Loucy (cell line): ENCODE results near the gene COG3.

Experiments used
- CTCF ChIP-seq: fragments of 200-600 bp; sonication (generic); conservative IDR thresholded peaks from 2 replicates; pipeline ENCODE4 v1.5.1; 2014; ENCODE audit warnings: mild to moderate bottlenecking, antibody characterized with exemption, low read length
- EZH2phosphoT487 ChIP-seq: fragments of 200-600 bp; IDR thresholded peaks from 2 replicates; pipeline ENCODE4 v1.6.1; 2018; ENCODE audit warnings: antibody characterized with exemption, mild to moderate bottlenecking, moderate library complexity, borderline replicate concordance

GRCh38 chr13:45503658-45504057 lies 38.9 kb downstream of the COG3 start:
- TF ChIP-seq CTCF = no peak
- no peak for TF ChIP-seq EZH2phosphoT487
